Activated CD4-positive, alpha-beta memory T cell treated with anti-CD3 and anti-CD28 coated beads, Interleukin-2, amount 10 ng/mL, durations not matched to agents 7 days and 5 days (primary cell): Measurements from ENCODE around the gene RGMA. TPM values are rescaled to one million over a fixed set of nuclear protein-coding genes. Genes with fewer than 3 reads are reported as not detected.

ENCODE experiments used
- CTCF ChIA-PET: fragments of 350-600 bp; sonication (Branson Sonifier 250); formaldehyde crosslinking; loops from one replicate; lab custom pipeline; 2021; ENCODE audit warnings: antibody characterized with exemption, inconsistent platforms; lab: Charles Lee
- POLR2A ChIA-PET: fragments of 350-600 bp; sonication (Branson Sonifier 250); formaldehyde crosslinking; loops from one replicate; lab custom pipeline; 2021; ENCODE audit warnings: antibody characterized with exemption; lab: Charles Lee
- DNase-seq: peaks from one replicate; pipeline ENCODE4 v3.0.0-alpha.2; 2020
- H3K27ac Mint-ChIP-seq: one replicate; pipeline ENCODE4 v1.8.0; 2021; ENCODE audit warnings: mild to moderate bottlenecking, mixed read lengths
- H3K27me3 Mint-ChIP-seq: one replicate; pipeline ENCODE4 v1.8.0; 2021; ENCODE audit warnings: mixed read lengths
- H3K36me3 Mint-ChIP-seq: one replicate; pipeline ENCODE4 v1.8.0; 2021; ENCODE audit warnings: low read depth, mixed read lengths
- H3K4me1 Mint-ChIP-seq: one replicate; pipeline ENCODE4 v1.8.0; 2021; ENCODE audit warnings: mixed read lengths
- H3K4me3 Mint-ChIP-seq: one replicate; pipeline ENCODE4 v1.8.0; 2021; ENCODE audit warnings: mild to moderate bottlenecking, mixed read lengths
- H3K9me3 Mint-ChIP-seq: one replicate; pipeline ENCODE4 v1.8.0; 2021; ENCODE audit warnings: mixed read lengths
- total RNA-seq, 2 experiments: library from RNA; stranded (reverse); gene quantifications; one replicate each; pipeline ENCODE4 v1.2.3, GENCODE V29; 2021

The RGMA gene
- total RNA-seq, 2 experiments from 2014 or later = 0.18 to 0.23 TPM

- H3K27ac Mint-ChIP-seq = no peak overlapping the region
- H3K9me3 Mint-ChIP-seq = no peaks in the 10 kb centered on the region
- DNase-seq = peak; percentile 81
- peak overlapping the region; percentile 60 for H3K4me3 Mint-ChIP-seq
- no peaks in the 10 kb centered on the region for H3K36me3 Mint-ChIP-seq
- peaks cover 14% of the 10 kb centered on the region for H3K4me1 Mint-ChIP-seq
- CTCF ChIA-PET = interaction anchor here (0.6 to 2.2 kb wide), 43 partner anchors 8 to 1504 kb away, joined by 3 to 25 read pairs (median 3); no protein-coding TSS in a partner anchor
- POLR2A ChIA-PET = interaction anchor here (0.6 kb wide), 1 partner anchor 83 kb away, joined by 3 read pairs; no protein-coding TSS in a partner anchor
- peaks cover 69% of the 10 kb centered on the region for H3K27me3 Mint-ChIP-seq
These were observed 1.2 kb downstream of the RGMA start for GRCh38 chr15:93087825-93088199.

- H3K4me1 Mint-ChIP-seq = peaks cover 14% of the 10 kb centered on the region
These were observed 2.2 kb downstream of the RGMA start for GRCh38 chr15:93086791-93087190.

GRCh38 chr15:93085692-93086091 is 3.3 kb downstream of the RGMA start:
- peaks cover 77% of the 10 kb centered on the region for H3K27me3 Mint-ChIP-seq
- no peaks in the 10 kb centered on the region for H3K36me3 Mint-ChIP-seq
- H3K27ac Mint-ChIP-seq = no peak overlapping the region
- no peak for DNase-seq
- ChIA-PET POLR2A (no interaction called here), CTCF (no interaction called here)
- no peaks in the 10 kb centered on the region for H3K9me3 Mint-ChIP-seq
- peaks cover 14% of the 10 kb centered on the region for H3K4me1 Mint-ChIP-seq
- no peak overlapping the region for H3K4me3 Mint-ChIP-seq

More at GRCh38 chr15:93086791-93087190, 2.2 kb downstream of the RGMA start:
- Mint-ChIP-seq H3K4me3 (no peak overlapping the region), H3K36me3 (no peaks in the 10 kb centered on the region), H3K9me3 (no peaks in the 10 kb centered on the region), H3K27me3 (peaks cover 79% of the 10 kb centered on the region), H3K27ac (no peak overlapping the region)
- DNase-seq = no peak
- POLR2A ChIA-PET = no interaction called here
- CTCF ChIA-PET = interaction anchor here (1.2 to 2.2 kb wide), 2 partner anchors 26 to 723 kb away, joined by 3 to 11 read pairs; no protein-coding TSS in a partner anchor

DNA sequence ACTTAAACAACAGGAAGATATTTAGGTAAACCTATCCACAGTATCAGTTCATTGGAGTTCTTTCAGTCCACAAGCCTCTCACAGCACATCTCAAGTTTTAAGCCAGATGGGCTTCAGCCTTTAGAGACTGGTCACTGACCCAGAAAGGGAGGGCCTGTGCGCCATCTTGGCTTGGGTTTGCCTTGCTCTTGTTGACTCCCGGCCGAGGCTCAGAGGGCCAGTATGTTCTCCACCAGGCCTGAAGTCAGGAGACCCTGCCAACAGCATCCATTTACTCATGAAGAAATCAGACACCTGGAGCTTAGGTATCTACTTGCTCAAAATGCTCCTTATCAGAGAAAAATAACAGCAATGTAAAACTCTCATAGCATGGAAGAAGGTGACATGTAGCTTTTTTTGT is 6.2 kb downstream of the RGMA start:
- Mint-ChIP-seq H3K4me1 (peaks cover 2% of the 10 kb centered on the region), H3K9me3 (no peaks in the 10 kb centered on the region), H3K4me3 (no peak overlapping the region), H3K27ac (no peak overlapping the region), H3K27me3 (peaks cover 72% of the 10 kb centered on the region), H3K36me3 (no peaks in the 10 kb centered on the region)
- POLR2A ChIA-PET = no interaction called here
- no peak for DNase-seq
- CTCF ChIA-PET = no interaction called here

DNA sequence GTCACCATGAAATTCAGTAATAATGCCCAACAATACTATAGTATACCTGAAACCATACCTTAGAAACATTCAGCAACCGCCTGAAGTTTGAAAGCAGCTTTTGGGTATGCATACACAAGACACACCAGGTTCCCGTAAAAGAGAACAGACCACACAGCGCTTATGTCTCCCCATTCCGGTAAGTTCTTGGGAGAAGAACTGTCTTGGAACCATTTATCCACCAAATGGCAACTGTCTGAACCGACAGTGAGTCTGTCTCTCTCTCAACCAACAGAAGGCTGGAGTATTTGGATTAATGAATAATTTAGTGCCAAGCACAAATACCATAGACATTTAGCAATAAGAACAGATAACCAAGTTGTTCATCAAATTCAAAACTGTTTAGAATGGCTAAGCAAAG is 7.6 kb downstream of the RGMA start:
- Mint-ChIP-seq H3K27ac (no peak overlapping the region), H3K4me1 (no peaks in the 10 kb centered on the region), H3K36me3 (no peaks in the 10 kb centered on the region), H3K9me3 (no peaks in the 10 kb centered on the region), H3K27me3 (peaks cover 66% of the 10 kb centered on the region), H3K4me3 (no peak overlapping the region)
- ChIA-PET CTCF (no interaction called here), POLR2A (no interaction called here)
- DNase-seq = no peak

- CTCF ChIA-PET = interaction anchor here (1.0 to 4.8 kb wide), 2 partner anchors 8 to 50 kb away, joined by 3 to 25 read pairs; partner anchors contain the start of gene RGMA
- H3K27ac Mint-ChIP-seq = no peak overlapping the region
- no peaks in the 10 kb centered on the region for H3K9me3 Mint-ChIP-seq
- no peaks in the 10 kb centered on the region for H3K4me1 Mint-ChIP-seq
- H3K36me3 Mint-ChIP-seq = no peaks in the 10 kb centered on the region
- POLR2A ChIA-PET = no interaction called here
- no peak overlapping the region for H3K4me3 Mint-ChIP-seq
- DNase-seq = no peak
- peaks cover 64% of the 10 kb centered on the region for H3K27me3 Mint-ChIP-seq
These were observed 8.6 kb downstream of the RGMA start for GRCh38 chr15:93080451-93080850.

DNA sequence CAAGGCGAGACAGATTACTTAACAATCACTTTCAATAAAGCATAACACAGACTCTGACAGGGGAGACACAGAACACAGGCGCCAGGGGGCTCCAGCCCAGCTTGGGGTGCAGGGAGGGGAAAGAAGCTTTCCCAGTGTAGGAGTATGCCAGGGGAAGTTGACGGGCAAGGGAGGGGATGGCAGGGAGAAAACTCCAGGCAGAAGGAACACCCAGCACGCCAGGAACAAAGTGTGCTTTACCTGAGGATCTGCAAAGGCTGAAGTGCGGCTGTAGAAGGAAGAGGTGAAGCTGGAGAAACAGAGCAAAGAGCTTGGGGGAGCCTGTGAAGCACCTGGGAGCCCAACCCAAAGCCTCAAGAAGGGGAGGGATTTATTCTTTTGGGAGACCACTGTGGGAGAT is 12.1 kb downstream of the RGMA start:
- H3K4me1 Mint-ChIP-seq = peaks cover 12% of the 10 kb centered on the region
- CTCF ChIA-PET = interaction anchor here (1.1 to 4.8 kb wide), 2 partner anchors 11 to 261 kb away, joined by 3 to 25 read pairs; partner anchors contain the start of gene RGMA

GRCh38 chr15:93076217-93076616 is 12.8 kb downstream of the RGMA start:
- Mint-ChIP-seq H3K36me3 (no peaks in the 10 kb centered on the region), H3K27ac (no peak overlapping the region), H3K4me1 (peaks cover 13% of the 10 kb centered on the region), H3K9me3 (no peaks in the 10 kb centered on the region), H3K4me3 (no peak overlapping the region), H3K27me3 (peaks cover 73% of the 10 kb centered on the region)
- DNase-seq = no peak
- CTCF ChIA-PET = interaction anchor here (4.8 kb wide), 1 partner anchor 12 kb away, joined by 25 read pairs; the partner anchor contains the start of gene RGMA
- POLR2A ChIA-PET = no interaction called here

More for the DNA sequence above, 12.1 kb downstream of the RGMA start:
- Mint-ChIP-seq H3K4me3 (no peak overlapping the region), H3K36me3 (no peaks in the 10 kb centered on the region), H3K27me3 (peaks cover 71% of the 10 kb centered on the region), H3K9me3 (no peaks in the 10 kb centered on the region), H3K27ac (no peak overlapping the region)
- POLR2A ChIA-PET = no interaction called here
- no peak for DNase-seq

GRCh38 chr15:93074599-93074998 is 14.4 kb downstream of the RGMA start:
- H3K27ac Mint-ChIP-seq = no peak overlapping the region
- H3K4me3 Mint-ChIP-seq = no peak overlapping the region
- no peak for DNase-seq
- ChIA-PET CTCF (interaction anchor here (3.1 kb wide), 1 partner anchor 13 kb away, joined by 15 read pairs; the partner anchor contains the start of gene RGMA), POLR2A (no interaction called here)
- no peaks in the 10 kb centered on the region for H3K9me3 Mint-ChIP-seq
- peaks cover 69% of the 10 kb centered on the region for H3K27me3 Mint-ChIP-seq
- no peaks in the 10 kb centered on the region for H3K36me3 Mint-ChIP-seq
- H3K4me1 Mint-ChIP-seq = peaks cover 13% of the 10 kb centered on the region

- ChIA-PET CTCF (interaction anchor here (3.1 kb wide), 1 partner anchor 15 kb away, joined by 15 read pairs; the partner anchor contains the start of gene RGMA), POLR2A (interaction anchor here (1.3 kb wide), 1 partner anchor 28 kb away, joined by 3 read pairs; no protein-coding TSS in a partner anchor)
- Mint-ChIP-seq H3K4me1 (peaks cover 13% of the 10 kb centered on the region), H3K27ac (no peak overlapping the region), H3K27me3 (peaks cover 63% of the 10 kb centered on the region), H3K36me3 (no peaks in the 10 kb centered on the region), H3K4me3 (peak overlapping the region; percentile 51), H3K9me3 (no peaks in the 10 kb centered on the region)
- DNase-seq = no peak
These were observed 15.5 kb downstream of the RGMA start for GRCh38 chr15:93073465-93073952.

DNA sequence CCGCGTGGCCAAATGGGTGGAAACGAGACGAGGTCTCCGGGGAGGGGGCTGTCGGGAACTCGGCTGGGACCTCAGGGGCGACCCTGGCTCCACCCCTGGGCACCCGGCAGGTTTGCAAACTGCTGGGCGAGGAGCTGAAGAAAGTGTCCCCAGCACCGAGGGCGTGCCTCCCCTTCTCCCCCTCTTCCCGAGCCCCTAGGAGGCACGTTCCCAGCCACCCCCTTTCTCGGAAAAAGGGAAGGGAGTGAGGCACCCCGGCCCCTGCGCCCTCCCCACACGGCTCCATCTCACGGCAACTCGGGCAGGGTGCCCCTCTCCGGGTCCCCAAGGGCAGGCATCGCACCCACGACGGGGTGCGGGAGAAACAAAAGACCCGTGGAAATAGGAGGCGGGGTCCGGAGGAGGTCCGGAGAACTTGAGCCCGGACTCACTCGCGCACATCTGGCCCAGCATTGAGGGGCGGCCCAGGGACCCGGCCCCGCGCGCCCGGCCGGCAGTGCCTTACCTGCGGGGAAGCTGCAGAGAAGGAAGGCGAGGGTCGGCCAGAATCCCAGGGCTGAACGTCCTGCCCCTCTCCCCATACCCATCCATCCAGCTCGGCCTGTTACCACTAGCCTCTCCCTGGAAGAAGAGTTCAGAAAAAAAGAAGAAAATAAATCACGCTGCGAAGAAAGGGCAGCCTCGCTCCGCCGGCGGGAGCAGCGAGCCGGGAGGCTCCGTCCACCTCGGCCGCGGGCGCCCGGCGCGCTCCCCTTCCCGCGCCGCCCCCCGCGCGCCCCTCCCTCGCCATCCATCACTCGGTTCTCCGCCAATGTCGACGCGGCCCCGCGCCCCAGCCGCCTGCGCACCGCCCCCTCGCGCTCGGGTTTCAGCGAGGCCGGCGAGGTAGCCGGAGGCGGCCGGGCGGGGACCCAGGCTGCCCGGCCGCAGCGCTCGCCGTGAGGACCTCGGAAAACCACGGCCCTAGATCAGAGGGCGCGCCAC is 16.3 kb downstream of the RGMA start:
- H3K4me1 Mint-ChIP-seq = peaks cover 13% of the 10 kb centered on the region
- H3K27ac Mint-ChIP-seq = no peak overlapping the region
- CTCF ChIA-PET = interaction anchor here (1.4 to 3.1 kb wide), 2 partner anchors 15 to 37 kb away, joined by 4 to 15 read pairs; partner anchors contain the start of gene RGMA

GRCh38 chr15:93072011-93072410 is 17.0 kb downstream of the RGMA start:
- Mint-ChIP-seq H3K27ac (no peak overlapping the region), H3K9me3 (no peaks in the 10 kb centered on the region), H3K4me3 (no peak overlapping the region), H3K27me3 (peaks cover 55% of the 10 kb centered on the region), H3K36me3 (no peaks in the 10 kb centered on the region), H3K4me1 (peaks cover 13% of the 10 kb centered on the region)
- no peak for DNase-seq
- CTCF ChIA-PET = interaction anchor here (1.4 to 3.1 kb wide), 2 partner anchors 16 to 36 kb away, joined by 4 to 15 read pairs; partner anchors contain the start of gene RGMA
- POLR2A ChIA-PET = no interaction called here

More for the DNA sequence above, 16.3 kb downstream of the RGMA start:
- H3K27me3 Mint-ChIP-seq = peaks cover 59% of the 10 kb centered on the region
- no peak overlapping the region for H3K4me3 Mint-ChIP-seq
- no peaks in the 10 kb centered on the region for H3K9me3 Mint-ChIP-seq
- no peaks in the 10 kb centered on the region for H3K36me3 Mint-ChIP-seq
- DNase-seq = no peak
- POLR2A ChIA-PET = interaction anchor here (1.3 kb wide), 1 partner anchor 27 kb away, joined by 3 read pairs; no protein-coding TSS in a partner anchor
